Right ventricle myocardium superior (tissue), 1 donor: ENCODE measurements around the gene HLA-DRB5. TPM values are rescaled to one million over a fixed set of nuclear protein-coding genes. Genes with fewer than 3 reads are reported as not detected.
A peak's percentile ranks its signal among the peaks of the same experiment; 100 is the strongest.
"Not testable (repeated sequence)": the region's sequence is repeated elsewhere in the genome, so short reads cannot be mapped to it uniquely, and the experiment has no call there.

Source experiments
- ATAC-seq: fragments of 200-7000 bp; cut with Tn5 transposase; one replicate; pipeline ENCODE4 v1.9.1; 2020; ENCODE audit warnings: mild to moderate bottlenecking; ENCODE audit not compliant: poor library complexity
- DNase-seq: peaks from one replicate; pipeline ENCODE4 v3.0.0-alpha.2; 2020
- intact Hi-C: fragments of 100-400 bp; cut with DNase I; formaldehyde crosslinking; loops from one replicate; pipeline ENCODE4 v1.11.2; 2022
- total RNA-seq: library from RNA; stranded (reverse); fragmentation: NEBNext Ultra II Directional; extraction: Animal tissue kit (Norgen Biotek cat#: 25700); gene quantifications from one replicate; pipeline ENCODE4 v1.2.1, GENCODE V29; 2021
- donor health status: DM: no; HTN: yes; CAD: no; lungs with severe emphysema.

The HLA-DRB5 gene
- total RNA-seq, 1 donor from 2014 or later = 17.7 TPM

DNA sequence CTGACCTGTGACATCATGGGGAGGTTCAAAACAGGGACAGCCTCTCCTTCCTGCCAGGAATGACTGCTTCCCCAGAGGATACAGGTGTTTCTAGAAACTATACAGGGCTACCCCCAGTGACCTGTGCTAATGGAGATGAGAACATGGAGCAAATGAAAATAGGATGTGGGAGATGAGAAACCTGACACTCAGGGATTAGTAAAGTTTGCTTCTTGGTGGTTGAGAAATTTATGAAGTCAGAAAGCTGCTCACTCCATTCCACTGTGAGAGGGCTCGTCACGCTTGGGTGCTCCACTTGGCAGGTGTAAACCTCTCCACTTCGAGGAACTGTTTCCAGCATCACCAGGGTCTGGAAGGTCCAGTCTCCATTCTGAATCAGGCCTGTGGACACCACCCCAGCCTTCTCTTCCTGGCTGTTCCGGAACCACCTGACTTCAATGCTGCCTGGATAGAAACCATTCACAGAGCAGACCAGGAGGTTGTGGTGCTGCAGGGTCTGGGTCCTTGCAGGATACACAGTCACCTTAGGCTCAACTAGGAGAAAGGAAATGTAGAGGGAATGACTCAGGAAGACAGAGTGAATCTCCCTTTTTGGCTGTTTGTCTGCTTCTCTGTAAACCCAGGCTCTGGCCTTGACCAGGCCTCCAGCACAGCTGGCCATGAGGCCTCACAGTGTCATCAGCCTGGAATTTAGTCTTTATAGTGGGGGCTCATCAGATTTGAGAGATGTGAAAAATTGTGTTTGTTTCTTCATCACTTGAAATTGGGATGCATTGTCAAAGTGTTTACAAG, 10.8 kb downstream of the HLA-DRB5 start:
- intact Hi-C loops = no loop called here
- no peak for ATAC-seq
- DNase-seq = no peak

DNA sequence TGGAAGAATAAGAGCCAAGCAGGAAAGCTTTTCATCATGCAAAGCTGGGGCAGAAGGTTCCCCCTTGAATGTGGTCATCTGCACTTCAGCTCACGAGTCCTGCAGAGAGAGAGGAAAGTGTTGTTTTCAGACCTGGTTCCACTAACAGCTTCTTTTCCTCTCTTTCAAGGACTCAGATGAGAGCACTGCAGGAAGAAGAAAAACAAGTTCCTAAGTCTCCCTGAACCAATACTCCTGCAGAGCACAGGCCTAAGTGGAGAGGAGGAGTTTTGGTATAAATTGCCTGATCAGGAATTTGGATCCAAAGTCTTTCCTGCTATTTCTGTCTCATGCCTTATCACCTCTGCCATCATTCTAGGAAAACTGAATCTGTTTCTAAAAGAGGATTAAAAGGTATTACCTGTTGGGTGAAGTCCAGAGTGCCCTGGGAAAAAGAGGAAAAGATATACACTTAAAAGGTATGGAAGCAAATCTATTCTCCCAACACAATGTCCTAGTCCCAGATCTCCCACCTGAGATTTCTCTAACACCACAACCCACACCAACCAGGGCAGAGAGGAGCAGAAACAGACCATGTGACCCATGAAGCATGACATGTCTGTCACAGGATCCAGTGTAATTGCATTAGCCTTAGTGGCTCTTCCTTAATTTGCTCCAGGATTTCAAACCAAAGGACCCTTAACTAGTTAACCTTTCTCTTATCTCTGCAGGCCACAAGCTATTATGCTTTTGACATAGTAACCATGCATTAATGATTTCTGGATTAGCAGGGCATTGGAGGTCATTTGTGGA, 12.2 kb downstream of the HLA-DRB5 start:
- intact Hi-C loops = no loop called here
- ATAC-seq (no peak), DNase-seq (no peak)

DNA sequence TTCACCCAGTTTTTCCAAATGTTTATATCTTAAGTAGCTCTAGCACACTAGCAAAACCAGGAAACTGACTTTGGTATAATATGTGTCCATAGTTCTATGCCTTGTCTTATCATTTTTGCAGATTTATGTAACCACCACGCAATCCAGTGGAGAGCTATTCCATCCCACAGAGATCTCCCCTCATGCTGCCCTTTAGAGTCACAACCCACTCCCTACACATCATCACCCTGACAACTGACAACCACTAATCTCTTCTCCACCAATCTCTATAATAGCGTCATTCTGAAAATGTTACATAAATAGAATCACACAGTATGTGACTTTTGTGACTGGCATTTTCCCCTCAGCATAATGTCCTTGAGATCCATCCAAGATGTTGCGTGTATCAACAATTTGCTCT, 29.1 kb downstream of the HLA-DRB5 start:
- DNase-seq = no peak
- intact Hi-C loops = no loop called here
- peak; percentile 41 for ATAC-seq

DNA sequence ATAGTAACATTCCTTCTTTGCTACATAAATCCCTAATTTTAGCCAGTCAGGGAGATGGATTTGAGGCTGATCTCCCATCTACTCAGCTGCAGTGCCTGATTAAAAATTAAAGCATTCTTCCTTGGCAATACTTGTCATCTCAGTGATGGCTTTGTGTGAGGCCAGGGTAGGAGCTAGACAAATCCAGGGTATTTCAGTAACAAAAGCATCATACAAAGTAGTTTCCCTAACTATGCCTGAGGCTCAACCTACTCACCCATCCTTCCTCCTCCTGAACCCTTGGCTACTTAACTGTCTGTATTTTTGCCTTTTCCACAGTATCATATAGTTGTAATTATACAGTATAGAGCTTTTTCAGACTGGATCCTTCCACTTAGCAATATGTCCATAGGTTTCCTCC, 37.7 kb downstream of the HLA-DRB5 start:
- ATAC-seq (peak; percentile 27), DNase-seq (no peak)
- intact Hi-C loops = no loop called here

DNA sequence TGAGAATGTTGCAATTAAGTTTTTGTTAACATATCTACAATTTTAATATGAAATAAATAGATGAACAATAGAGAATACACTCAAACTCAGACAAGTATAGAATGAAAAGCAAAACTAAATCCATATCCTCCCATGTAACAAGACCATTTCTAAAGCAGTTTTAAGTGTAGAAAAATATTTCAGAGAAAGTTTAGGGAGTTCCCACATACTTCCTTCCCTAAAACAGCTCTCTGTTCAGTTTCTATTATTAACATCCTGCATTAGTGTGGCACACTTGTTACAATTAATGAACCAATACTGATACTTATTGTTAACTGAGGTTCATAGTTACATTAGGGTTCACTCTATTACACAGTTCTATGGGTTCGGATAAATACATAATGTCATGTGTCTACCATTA, 38.4 kb downstream of the HLA-DRB5 start:
- intact Hi-C loops = no loop called here
- DNase-seq (no peak), ATAC-seq (no peak)

DNA sequence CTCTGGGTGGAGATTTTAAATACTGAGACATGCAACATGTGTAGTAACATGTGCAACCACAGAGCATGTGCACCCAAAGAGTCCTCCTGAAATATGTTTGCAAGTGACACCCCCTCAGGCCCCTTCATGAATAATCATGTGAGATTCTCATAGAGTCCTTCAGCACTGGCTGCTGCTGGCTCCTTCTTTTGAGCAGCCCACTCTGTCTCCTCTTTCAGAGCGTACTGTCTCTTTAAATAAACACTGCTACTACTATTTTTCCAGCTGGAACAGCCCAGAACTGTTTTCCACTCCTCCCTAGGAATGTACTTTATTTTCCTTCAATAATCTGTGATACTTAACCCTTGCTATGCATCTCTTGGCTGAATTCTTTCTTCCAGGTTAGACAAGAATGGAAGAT, 42.0 kb downstream of the HLA-DRB5 start:
- intact Hi-C loops = loop anchor here (10.0 kb wide), 1 partner anchor 47 kb away; the partner anchor contains the start of gene HLA-DRB5
- ATAC-seq = peak; percentile 73
- DNase-seq = no peak

DNA sequence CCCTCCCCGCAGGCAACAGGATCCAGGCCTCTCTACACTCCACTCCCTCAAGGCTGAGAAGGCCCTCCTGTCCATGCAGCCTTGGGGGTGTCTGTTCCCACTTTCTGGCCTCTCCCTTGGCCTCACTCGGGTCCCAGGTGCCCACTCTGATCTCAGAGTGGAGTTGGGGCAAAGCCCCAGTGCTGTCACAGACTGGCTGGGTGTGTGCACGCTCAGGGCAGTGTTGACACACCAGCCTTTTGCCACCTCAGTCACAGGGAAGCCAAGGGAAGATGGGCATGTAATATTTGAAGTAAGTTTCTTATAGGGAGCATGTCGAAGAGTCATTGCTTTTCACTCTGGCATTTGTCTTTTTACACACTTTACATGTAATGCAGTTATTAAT, 45.5 kb downstream of the HLA-DRB5 start:
- DNase-seq (no peak), ATAC-seq (no peak)
- intact Hi-C loops = loop anchor here (10.0 kb wide), 1 partner anchor 50 kb away; the partner anchor contains the start of gene HLA-DRB5

DNA sequence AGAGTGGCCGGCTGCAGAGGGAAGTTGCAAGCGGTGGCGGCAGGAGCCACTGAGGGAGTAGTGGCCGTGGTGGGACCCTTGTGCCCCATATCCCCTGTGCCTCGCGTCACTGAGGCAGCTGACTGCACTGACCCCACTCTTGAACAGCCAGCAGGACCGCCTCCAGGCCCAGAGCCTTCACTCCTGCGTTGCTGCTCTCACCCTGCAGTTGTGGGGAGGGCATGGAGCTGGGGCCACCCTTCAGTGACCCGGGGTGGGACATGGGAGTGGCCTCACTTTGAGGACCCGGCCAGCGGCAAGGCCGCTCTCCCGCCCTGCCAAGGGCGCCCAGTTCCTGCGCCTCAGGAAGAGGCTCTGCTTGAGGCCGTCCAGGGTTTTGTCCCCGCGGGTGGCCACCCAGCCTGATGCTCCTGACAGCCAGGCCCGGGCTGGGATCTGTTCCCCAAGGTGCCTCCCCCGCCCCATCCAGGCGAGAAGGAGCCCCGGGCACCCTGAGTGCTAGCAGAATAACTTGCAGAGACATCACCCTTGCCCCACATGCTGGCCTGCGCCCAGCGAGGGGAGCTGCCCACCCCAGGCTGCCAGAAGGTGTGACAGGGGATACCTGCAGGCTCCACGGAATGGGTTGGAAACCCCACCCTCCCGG, 46.0 kb downstream of the HLA-DRB5 start:
- intact Hi-C loops = loop anchor here (10.0 kb wide), 1 partner anchor 51 kb away; the partner anchor contains the start of gene HLA-DRB5
- DNase-seq (peak; percentile 26), ATAC-seq (no peak)

DNA sequence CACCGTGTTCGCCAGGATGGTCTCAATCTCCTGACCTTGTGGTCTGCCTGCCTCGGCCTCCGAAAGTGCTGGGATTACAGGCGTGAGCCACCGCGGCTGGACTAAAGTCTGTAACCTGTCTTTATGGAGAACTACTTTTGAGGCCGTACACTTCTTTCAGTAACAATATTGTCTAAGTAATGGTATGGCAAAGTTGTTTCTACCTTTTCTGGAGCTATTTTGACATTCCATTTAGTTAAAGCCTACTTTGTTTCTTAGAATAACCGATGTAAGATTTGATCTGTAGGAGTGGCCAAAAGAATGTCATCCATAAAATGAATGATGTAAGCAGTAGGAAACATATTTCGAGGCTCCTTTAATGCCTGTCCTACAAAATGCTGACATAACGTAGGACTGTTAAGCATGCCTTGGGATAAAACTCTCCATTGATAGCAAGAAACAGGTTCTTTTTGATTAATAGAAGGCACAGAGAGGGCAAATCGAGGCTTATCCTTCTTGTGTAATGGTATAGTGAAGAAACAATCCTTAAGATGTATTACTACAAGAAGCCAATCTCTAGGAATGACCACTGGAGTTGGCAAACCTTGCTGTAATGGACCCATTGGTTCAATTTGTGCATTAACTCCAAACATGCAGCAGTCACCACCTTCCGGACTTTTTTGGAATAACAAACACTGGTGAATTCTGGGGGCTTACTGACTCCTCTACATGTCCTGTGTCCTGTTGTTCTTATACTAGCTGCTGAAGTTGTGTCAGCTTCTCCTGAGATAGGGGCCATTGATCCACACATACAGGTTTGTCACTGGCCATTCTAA, 54.5 kb downstream of the HLA-DRB5 start:
- intact Hi-C loops = no loop called here
- DNase-seq (no peak), ATAC-seq (no peak)

DNA sequence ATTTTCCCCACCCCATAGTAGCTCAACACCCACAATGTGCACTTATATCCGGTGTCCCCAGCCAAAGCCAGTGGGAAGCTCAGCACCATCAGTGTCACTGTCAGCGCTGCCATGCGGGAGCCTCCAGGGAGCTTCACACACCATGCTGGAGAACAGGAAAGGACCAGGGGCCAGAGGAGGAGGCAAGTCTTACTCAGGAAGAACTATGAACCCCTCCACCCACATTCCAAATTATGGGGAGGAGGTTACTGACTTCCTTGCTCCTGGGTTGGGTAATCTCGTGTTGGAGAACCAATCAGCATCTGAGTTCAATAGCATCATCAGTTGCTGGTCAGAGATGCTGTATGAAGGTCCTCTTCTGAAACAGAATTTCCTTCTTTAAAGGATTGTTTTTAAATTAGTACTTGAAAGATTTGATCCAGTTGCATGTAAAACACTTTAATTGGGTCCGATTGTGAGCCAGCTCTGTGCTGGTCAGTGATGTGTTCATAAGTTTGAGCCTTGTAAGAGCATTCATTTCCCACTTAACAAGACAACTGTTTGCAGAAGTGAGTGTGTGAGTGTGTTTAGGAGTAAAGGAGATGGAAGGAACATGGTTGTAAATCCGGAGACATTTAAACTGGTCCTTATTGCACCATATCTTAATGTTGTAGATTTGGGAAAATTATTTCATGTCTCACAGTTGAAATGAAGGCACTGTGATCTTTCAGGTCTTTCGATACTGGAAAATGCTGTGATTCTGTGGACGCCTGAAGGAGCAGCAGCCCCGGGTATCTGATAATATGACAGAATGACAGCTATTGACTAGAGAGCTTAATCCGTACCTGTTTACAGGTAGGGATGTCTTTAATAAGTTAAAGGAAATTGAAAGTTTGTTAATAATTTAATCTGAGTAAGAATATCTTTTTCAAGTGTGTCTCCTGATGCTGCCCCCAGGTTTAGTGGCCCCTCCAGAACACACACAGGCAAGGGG, 56.4 kb downstream of the HLA-DRB5 start:
- intact Hi-C loops, DNase-seq: not testable (repeated sequence)
- ATAC-seq = peak; percentile 83

DNA sequence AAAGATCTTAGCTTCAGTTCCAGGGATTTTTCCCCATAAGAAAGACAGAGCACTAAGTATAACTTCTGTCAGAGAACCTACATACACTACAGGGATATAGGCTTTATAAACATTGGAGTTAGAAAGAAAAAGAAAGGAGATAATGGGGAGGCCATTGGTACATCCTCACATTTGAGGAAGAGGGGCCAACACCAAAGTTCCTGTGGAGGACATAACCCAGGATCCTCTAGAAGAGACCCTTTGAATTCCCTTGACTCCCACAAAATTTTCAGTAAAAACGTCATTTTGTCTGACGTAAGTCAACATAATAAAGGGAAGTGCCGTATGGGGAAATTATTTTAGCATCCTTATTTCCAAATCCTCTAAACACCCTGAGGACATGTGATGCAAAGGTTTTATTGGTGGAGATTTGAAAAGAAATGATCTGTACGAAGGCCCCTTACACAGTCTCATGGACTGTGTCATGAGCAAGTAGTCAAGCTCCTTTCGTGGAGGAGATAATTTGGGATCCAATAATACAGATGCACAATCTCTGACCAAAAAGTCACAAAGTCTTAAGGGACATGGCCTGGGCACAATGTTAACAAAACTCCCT, 57.2 kb downstream of the HLA-DRB5 start:
- DNase-seq = no peak
- ATAC-seq = no peak
- intact Hi-C loops = no loop called here

DNA sequence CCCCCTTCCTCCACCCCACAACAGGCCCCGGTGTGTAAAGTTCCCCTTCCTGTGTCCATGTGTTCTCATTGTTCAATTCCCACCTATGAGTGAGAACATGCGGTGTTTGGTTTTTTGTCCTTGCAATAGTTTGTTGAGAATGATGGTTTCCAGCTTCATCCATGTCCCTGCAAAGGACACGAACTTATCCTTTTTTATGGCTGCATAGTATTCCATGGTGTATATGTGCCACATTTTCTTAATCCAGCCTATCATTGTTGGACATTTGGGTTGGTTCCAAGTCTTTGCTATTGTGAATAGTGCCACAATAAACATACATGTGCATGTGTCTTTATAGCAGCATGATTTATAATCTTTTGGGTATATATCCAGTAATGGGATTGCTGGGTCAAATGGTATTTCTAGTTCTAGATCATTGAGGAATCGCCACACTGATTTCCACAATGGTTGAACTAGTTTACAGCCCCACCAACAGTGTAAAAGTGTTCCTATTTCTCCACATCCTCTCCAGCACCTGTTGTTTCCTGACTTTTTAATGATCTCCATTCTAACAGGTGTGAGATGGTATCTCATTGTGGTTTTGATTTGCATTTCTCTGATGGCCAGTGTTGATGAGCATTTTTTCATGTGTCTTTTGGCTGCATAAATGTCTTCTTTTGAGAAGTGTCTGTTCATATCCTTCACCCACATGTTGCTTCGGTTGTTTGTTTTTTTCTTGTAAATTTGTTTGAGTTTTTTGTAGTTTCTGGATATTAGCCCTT, 62.2 kb downstream of the HLA-DRB5 start:
- intact Hi-C loops, ATAC-seq, DNase-seq: not testable (repeated sequence)

Other genes starting within 250 kb of the HLA-DRB5 start
- gene TSBP1, start 158.4 kb downstream of the HLA-DRB5 start, total RNA-seq = not detected
- gene BTNL2, start 123.1 kb downstream of the HLA-DRB5 start, total RNA-seq = not detected
- 82.4 TPM for gene HLA-DRA, start 90.4 kb downstream of the HLA-DRB5 start, total RNA-seq
- 27.5 TPM for gene HLA-DRB1, start 59.6 kb upstream of the HLA-DRB5 start, total RNA-seq
- gene HLA-DQA1, start 107.1 kb upstream of the HLA-DRB5 start, total RNA-seq = 5.5 TPM
- 2.9 TPM for gene HLA-DQB1, start 136.4 kb upstream of the HLA-DRB5 start, total RNA-seq
- gene HLA-DQA2, start 211.1 kb upstream of the HLA-DRB5 start, total RNA-seq = 1.6 TPM
- gene HLA-DQB2, start 233.2 kb upstream of the HLA-DRB5 start, total RNA-seq = 1.7 TPM